ENCODE results near the gene TMA7. TPM values are rescaled to one million over a fixed set of nuclear protein-coding genes. Genes with fewer than 3 reads are reported as not detected.

The TMA7 gene
- total and polyA plus RNA-seq, 2 donors (not counting 1 experiment from before 2014, with no cell fraction given): 306 to 337 TPM

DNA sequence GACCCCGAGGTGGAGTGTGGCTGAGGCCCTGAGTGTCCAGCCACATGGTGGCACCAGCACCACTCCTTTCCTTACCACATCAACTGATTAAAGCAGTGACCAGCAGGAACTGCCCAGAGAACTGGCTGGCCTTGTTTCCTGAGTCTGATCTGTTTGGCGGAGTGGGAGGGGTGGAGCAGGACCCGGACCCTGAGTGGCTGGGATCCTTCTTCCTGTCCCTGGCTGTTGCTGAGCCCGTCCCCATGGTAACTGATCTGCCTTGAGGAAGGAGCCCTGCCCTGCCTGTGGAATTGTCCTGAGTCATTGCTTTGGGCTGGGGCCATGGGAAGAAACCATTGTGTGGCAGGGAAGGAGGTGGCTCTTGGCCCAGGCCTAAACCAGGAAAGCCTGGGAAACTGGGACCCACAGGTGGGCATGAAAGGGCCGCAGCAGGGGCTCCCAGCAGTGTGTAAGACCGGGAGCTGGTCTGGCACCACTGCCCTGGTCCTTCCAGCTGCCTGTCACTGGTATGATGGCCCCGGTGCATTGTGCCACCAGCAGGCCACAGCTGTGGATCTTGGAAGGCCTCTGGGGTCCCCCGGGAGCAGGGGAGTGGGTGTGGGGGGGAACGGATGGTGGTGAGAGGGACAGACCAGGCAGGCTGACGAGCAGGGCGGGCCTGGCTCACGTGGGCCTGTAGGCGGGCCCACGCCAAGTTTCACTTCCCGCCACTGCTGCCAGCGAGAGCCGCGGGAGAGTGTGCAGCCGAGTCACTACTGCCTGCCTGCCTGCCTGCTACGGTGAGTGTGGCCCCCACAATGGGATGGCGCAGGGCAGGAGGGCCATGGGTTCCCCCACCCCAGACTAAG is 25.7 kb downstream of the TMA7 start:
- H2AFZ ChIP-seq (ENCODE audit: low read length): peak overlapping the region; percentile 10
- no peak for TF ChIP-seq EZH2 (IDR thresholded peaks at IDR 0.05; ENCODE audit: low read length, missing control alignments)
- TF ChIP-seq, protein P1, sequence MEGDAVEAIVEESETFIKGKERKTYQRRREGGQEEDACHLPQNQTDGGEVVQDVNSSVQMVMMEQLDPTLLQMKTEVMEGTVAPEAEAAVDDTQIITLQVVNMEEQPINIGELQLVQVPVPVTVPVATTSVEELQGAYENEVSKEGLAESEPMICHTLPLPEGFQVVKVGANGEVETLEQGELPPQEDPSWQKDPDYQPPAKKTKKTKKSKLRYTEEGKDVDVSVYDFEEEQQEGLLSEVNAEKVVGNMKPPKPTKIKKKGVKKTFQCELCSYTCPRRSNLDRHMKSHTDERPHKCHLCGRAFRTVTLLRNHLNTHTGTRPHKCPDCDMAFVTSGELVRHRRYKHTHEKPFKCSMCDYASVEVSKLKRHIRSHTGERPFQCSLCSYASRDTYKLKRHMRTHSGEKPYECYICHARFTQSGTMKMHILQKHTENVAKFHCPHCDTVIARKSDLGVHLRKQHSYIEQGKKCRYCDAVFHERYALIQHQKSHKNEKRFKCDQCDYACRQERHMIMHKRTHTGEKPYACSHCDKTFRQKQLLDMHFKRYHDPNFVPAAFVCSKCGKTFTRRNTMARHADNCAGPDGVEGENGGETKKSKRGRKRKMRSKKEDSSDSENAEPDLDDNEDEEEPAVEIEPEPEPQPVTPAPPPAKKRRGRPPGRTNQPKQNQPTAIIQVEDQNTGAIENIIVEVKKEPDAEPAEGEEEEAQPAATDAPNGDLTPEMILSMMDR (conservative IDR thresholded peaks at IDR 0.05 in 1 of 2, IDR thresholded peaks at IDR 0.05 in 1 of 2; ENCODE audit: low read depth in 1 of 2, low read length in 2 of 2): peak; percentile 67 to 76
- peak overlapping the region; percentile 50 to 66 (median 64) for H3K4me3 ChIP-seq (replicated peaks in 1 of 4; ENCODE audit: control extremely low read depth in 1 of 4, insufficient read depth in 1 of 4, low read depth in 3 of 4, low read length in 4 of 4)
- H3K79me2 ChIP-seq (ENCODE audit: control insufficient read depth, insufficient read depth, low read length): peaks cover 43% of the 10 kb centered on the region
- no peaks in the 10 kb centered on the region for H4K20me1 ChIP-seq (ENCODE audit: control insufficient read depth, extremely low read depth, insufficient read depth, low read length)
- no peaks in the 10 kb centered on the region for H3K27me3 ChIP-seq (ENCODE audit: control insufficient read depth, insufficient read depth, low read length)
- peak; percentile 100 for DNase-seq (ENCODE audit: low read depth in 2 of 2)
- H3K9me3 ChIP-seq (ENCODE audit: control insufficient read depth, insufficient read depth, low read depth, low read length): no peaks in the 10 kb centered on the region
- peak overlapping the region; percentile 91 for H3K4me2 ChIP-seq (ENCODE audit: extremely low read depth, insufficient read depth, low read length)
- peaks cover 27% of the 10 kb centered on the region for H3K4me1 ChIP-seq (ENCODE audit: control insufficient read depth, extremely low read depth, insufficient read depth, low read length)
- peak overlapping the region; percentile 100 for H3K27ac ChIP-seq (ENCODE audit: insufficient read depth, low read length)
- peak overlapping the region; percentile 97 for H3K9ac ChIP-seq (ENCODE audit: insufficient read depth, low read length)
- H3K36me3 ChIP-seq (ENCODE audit: control insufficient read depth, insufficient read depth, low read length): peaks cover 34% of the 10 kb centered on the region

DNA sequence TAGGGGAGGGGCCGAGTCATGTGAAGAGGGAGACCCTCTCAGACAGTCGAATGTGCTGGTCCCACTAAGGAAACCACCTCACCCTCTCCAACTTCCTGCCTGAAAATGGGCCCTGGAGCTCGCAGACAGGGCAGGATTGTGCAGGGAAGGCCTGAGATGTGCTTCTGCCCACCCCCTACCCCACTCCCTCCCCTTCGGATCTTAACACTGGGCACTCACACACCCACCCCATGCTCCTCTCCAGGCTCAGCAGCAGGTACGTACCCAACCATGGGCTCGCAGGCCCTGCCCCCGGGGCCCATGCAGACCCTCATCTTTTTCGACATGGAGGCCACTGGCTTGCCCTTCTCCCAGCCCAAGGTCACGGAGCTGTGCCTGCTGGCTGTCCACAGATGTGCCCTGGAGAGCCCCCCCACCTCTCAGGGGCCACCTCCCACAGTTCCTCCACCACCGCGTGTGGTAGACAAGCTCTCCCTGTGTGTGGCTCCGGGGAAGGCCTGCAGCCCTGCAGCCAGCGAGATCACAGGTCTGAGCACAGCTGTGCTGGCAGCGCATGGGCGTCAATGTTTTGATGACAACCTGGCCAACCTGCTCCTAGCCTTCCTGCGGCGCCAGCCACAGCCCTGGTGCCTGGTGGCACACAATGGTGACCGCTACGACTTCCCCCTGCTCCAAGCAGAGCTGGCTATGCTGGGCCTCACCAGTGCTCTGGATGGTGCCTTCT is 26.5 kb downstream of the TMA7 start:
- Histone ChIP-seq H3K27ac (ENCODE audit: insufficient read depth, low read length) (peak overlapping the region; percentile 100), H2AFZ (ENCODE audit: low read length) (no peak overlapping the region), H3K79me2 (ENCODE audit: control insufficient read depth, insufficient read depth, low read length) (peaks cover 50% of the 10 kb centered on the region), H3K9ac (ENCODE audit: insufficient read depth, low read length) (peak overlapping the region; percentile 97), H3K36me3 (ENCODE audit: control insufficient read depth, insufficient read depth, low read length) (peaks cover 34% of the 10 kb centered on the region), H3K27me3 (ENCODE audit: control insufficient read depth, insufficient read depth, low read length) (no peaks in the 10 kb centered on the region), H3K9me3 (ENCODE audit: control insufficient read depth, insufficient read depth, low read depth, low read length) (no peaks in the 10 kb centered on the region), H3K4me2 (ENCODE audit: extremely low read depth, insufficient read depth, low read length) (peak overlapping the region; percentile 91), H3K4me3 (replicated peaks in 1 of 4; ENCODE audit: control extremely low read depth in 1 of 4, insufficient read depth in 1 of 4, low read depth in 3 of 4, low read length in 4 of 4) (peak overlapping the region; percentile 50 to 66 (median 64)), H3K4me1 (ENCODE audit: control insufficient read depth, extremely low read depth, insufficient read depth, low read length) (peaks cover 27% of the 10 kb centered on the region), H4K20me1 (ENCODE audit: control insufficient read depth, extremely low read depth, insufficient read depth, low read length) (no peaks in the 10 kb centered on the region)
- no peak for DNase-seq (ENCODE audit: low read depth in 2 of 2)
- TF ChIP-seq, protein P1 (conservative IDR thresholded peaks at IDR 0.05 in 1 of 2, IDR thresholded peaks at IDR 0.05 in 1 of 2; ENCODE audit: low read depth in 1 of 2, low read length in 2 of 2): no peak
- no peak for TF ChIP-seq EZH2 (IDR thresholded peaks at IDR 0.05; ENCODE audit: low read length, missing control alignments)

- Histone ChIP-seq H3K9ac (ENCODE audit: insufficient read depth, low read length) (peak overlapping the region; percentile 97), H3K4me3 (replicated peaks in 1 of 4; ENCODE audit: control extremely low read depth in 1 of 4, insufficient read depth in 1 of 4, low read depth in 3 of 4, low read length in 4 of 4) (peak overlapping the region in 3 of 4 experiments; percentile 50 to 66 (median 66)), H3K4me2 (ENCODE audit: extremely low read depth, insufficient read depth, low read length) (peak overlapping the region; percentile 91), H3K4me1 (ENCODE audit: control insufficient read depth, extremely low read depth, insufficient read depth, low read length) (peaks cover 27% of the 10 kb centered on the region), H3K9me3 (ENCODE audit: control insufficient read depth, insufficient read depth, low read depth, low read length) (no peaks in the 10 kb centered on the region), H4K20me1 (ENCODE audit: control insufficient read depth, extremely low read depth, insufficient read depth, low read length) (no peaks in the 10 kb centered on the region), H3K36me3 (ENCODE audit: control insufficient read depth, insufficient read depth, low read length) (peaks cover 34% of the 10 kb centered on the region), H2AFZ (ENCODE audit: low read length) (no peak overlapping the region), H3K27me3 (ENCODE audit: control insufficient read depth, insufficient read depth, low read length) (no peaks in the 10 kb centered on the region), H3K79me2 (ENCODE audit: control insufficient read depth, insufficient read depth, low read length) (peaks cover 55% of the 10 kb centered on the region), H3K27ac (ENCODE audit: insufficient read depth, low read length) (peak overlapping the region; percentile 100)
- TF ChIP-seq, protein P1 (conservative IDR thresholded peaks at IDR 0.05 in 1 of 2, IDR thresholded peaks at IDR 0.05 in 1 of 2; ENCODE audit: low read depth in 1 of 2, low read length in 2 of 2): no peak
- no peak for TF ChIP-seq EZH2 (IDR thresholded peaks at IDR 0.05; ENCODE audit: low read length, missing control alignments)
- DNase-seq (ENCODE audit: low read depth in 2 of 2): no peak
These were observed 27.0 kb downstream of the TMA7 start for GRCh38 chr3:48467110-48467454.
